Panc1 (cell line): ENCODE results near the gene YPEL1. TPM values are rescaled to one million over a fixed set of nuclear protein-coding genes. Genes with fewer than 3 reads are reported as not detected.

Source experiments
- microRNA-seq: library from miRNA; unstranded; fragments of <30 nt; microRNA quantifications from one replicate; pipeline ENCODE4 v1.1.0, GENCODE V29; 2020; ENCODE audit not compliant: unreplicated experiment
- total RNA-seq: library from RNA; stranded (reverse); gene quantifications from one replicate; pipeline ENCODE4 v1.2.1, GENCODE V29; 2021; ENCODE audit not compliant: unreplicated experiment

Gene YPEL1
- total RNA-seq, 1 experiment from 2014 or later, result 4.0 TPM

Small RNA genes within 50 kb of the gene (microRNA-seq; reads per million reads assigned to microRNA genes)
- gene MIR130B (815 reads per million, percentile 78 among the genes with 10 or more reads in this experiment), gene MIR301B (17.8 reads per million, percentile 37 among the genes with 10 or more reads in this experiment)

Other genes starting within 250 kb of the YPEL1 start
- 0.90 TPM for gene RIMBP3C, start 184.3 kb downstream of the YPEL1 start, total RNA-seq
- gene UBE2L3, start 168.1 kb downstream of the YPEL1 start, total RNA-seq, result 51.1 TPM
- gene YDJC, start 105.8 kb downstream of the YPEL1 start, total RNA-seq, result 60.6 TPM
- gene CCDC116, start 103.0 kb downstream of the YPEL1 start, total RNA-seq, result not detected
- gene SDF2L1, start 93.5 kb downstream of the YPEL1 start, total RNA-seq, result 66.0 TPM
- 40.0 TPM for gene PPIL2, start 69.8 kb downstream of the YPEL1 start, total RNA-seq
- gene MAPK1, start 131.9 kb upstream of the YPEL1 start, total RNA-seq, result 122 TPM
- gene PPM1F, start 217.1 kb upstream of the YPEL1 start, total RNA-seq, result 28.9 TPM
- 29.1 TPM for gene TOP3B, start 247.0 kb upstream of the YPEL1 start, total RNA-seq